ENCODE data around the gene CCDC138.

The CCDC138 gene

DNA sequence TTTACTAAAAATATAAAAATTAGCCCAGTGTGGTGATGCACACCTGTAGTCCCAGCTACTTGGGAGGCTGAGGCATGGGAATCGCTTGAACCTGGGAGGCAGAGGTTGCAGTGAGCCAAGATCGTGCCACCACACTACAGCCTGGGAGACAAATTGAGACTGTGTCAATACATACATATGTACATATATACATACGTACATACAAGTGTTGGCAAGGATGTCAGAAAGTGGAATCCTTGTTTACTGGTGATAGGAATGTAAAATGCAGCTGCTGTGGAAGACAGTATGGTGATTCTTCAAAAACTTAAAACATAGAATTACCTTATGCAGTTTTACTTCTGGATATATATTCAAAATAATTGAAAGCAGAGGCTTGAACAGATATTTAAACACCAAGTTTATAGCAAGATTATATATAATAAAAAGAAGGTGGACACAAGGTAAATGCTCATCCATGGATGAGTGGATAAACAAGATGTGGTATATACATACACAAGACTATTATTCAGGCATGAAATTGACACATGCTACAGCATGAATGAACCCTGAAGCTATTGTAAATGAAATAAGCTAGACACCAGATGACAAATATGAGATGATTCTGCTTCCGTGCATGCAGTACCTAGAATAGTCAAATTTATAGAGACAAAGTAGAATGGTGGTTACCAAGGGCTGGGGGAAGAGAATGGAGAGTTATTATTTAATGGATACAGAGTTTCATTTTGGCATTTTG, 43.2 kb downstream of the CCDC138 start:
- peaks cover 17% of the 10 kb centered on the region for H3K36me3 ChIP-seq (ENCODE audit: insufficient read depth, insufficient read length, low read length)
- no peaks in the 10 kb centered on the region for H3K4me1 ChIP-seq (ENCODE audit: insufficient read depth, insufficient read length)
- H3K9me3 ChIP-seq (ENCODE audit: insufficient read depth, low read length): no peaks in the 10 kb centered on the region
- no peak for DNase-seq (ENCODE audit: low read depth, low spot score)
- no peaks in the 10 kb centered on the region for H3K27me3 ChIP-seq (ENCODE audit: insufficient read depth, insufficient read length)
- H3K4me3 ChIP-seq (ENCODE audit: insufficient read length, low read depth): no peak overlapping the region
- H3K9ac ChIP-seq (ENCODE audit: insufficient read length, low read depth): no peak overlapping the region
- no peak for TF ChIP-seq ZNF274 (IDR thresholded peaks at IDR 0.05; ENCODE audit: low read depth, low read length)
- no peak for TF ChIP-seq SUZ12 (IDR thresholded peaks at IDR 0.05; ENCODE audit: extremely low read depth, insufficient read depth, insufficient read length)
- TF ChIP-seq YY1 (IDR thresholded peaks at IDR 0.05; ENCODE audit: insufficient read depth, insufficient read length): no peak

DNA sequence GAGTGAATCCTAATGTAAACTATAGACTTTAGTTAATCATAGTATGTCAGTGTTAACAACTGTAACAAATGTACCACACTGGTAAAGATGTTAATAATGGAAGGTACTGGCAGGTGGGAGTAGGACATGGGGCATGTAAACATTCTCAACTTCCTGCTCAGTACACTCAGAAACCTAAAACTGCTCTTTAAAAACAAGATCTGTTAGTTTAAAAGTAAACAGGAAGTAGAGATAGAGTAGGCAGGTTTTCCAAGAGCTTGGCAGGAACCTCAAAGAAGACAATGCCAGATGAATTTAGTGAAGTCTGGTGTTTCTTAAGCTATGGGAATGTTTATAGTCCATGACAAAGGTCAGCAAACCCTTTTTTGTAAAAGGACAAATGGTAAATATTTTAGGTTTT, 46.6 kb downstream of the CCDC138 start:
- Histone ChIP-seq H3K4me1 (ENCODE audit: insufficient read depth, insufficient read length) (no peaks in the 10 kb centered on the region), H3K4me3 (ENCODE audit: insufficient read length, low read depth) (no peak overlapping the region), H3K27me3 (ENCODE audit: insufficient read depth, insufficient read length) (no peaks in the 10 kb centered on the region), H3K9ac (ENCODE audit: insufficient read length, low read depth) (no peak overlapping the region), H3K9me3 (ENCODE audit: insufficient read depth, low read length) (peaks cover 31% of the 10 kb centered on the region), H3K36me3 (ENCODE audit: insufficient read depth, insufficient read length, low read length) (peaks cover 9% of the 10 kb centered on the region)
- DNase-seq (ENCODE audit: low read depth, low spot score): no peak
- TF ChIP-seq YY1 (IDR thresholded peaks at IDR 0.05; ENCODE audit: insufficient read depth, insufficient read length) (no peak), SUZ12 (IDR thresholded peaks at IDR 0.05; ENCODE audit: extremely low read depth, insufficient read depth, insufficient read length) (no peak), ZNF274 (IDR thresholded peaks at IDR 0.05; ENCODE audit: low read depth, low read length) (no peak)

DNA sequence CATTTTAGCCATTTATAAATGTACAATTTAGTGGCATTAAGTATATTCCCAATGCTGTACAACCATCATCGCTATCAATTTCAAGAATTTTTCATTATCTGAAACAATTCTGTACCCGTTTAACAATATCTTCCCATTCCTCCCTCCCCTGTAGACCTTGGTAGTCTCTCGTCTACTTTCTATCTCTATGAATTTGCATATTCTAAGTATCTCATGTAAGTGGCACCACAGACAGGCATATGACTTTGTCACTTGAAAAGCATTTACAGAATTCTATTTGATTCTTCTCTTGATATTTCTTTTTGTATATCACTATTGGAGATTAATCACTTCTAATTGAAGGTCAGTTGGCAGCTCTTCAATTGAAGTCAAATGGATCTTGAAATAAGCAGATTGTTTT, 48.0 kb downstream of the CCDC138 start:
- Histone ChIP-seq H3K9ac (ENCODE audit: insufficient read length, low read depth) (no peak overlapping the region), H3K4me1 (ENCODE audit: insufficient read depth, insufficient read length) (no peaks in the 10 kb centered on the region), H3K9me3 (ENCODE audit: insufficient read depth, low read length) (peaks cover 45% of the 10 kb centered on the region), H3K27me3 (ENCODE audit: insufficient read depth, insufficient read length) (no peaks in the 10 kb centered on the region), H3K4me3 (ENCODE audit: insufficient read length, low read depth) (no peak overlapping the region), H3K36me3 (ENCODE audit: insufficient read depth, insufficient read length, low read length) (peaks cover 9% of the 10 kb centered on the region)
- no peak for DNase-seq (ENCODE audit: low read depth, low spot score)
- TF ChIP-seq YY1 (IDR thresholded peaks at IDR 0.05; ENCODE audit: insufficient read depth, insufficient read length) (no peak), ZNF274 (IDR thresholded peaks at IDR 0.05; ENCODE audit: low read depth, low read length) (no peak), SUZ12 (IDR thresholded peaks at IDR 0.05; ENCODE audit: extremely low read depth, insufficient read depth, insufficient read length) (no peak)

DNA sequence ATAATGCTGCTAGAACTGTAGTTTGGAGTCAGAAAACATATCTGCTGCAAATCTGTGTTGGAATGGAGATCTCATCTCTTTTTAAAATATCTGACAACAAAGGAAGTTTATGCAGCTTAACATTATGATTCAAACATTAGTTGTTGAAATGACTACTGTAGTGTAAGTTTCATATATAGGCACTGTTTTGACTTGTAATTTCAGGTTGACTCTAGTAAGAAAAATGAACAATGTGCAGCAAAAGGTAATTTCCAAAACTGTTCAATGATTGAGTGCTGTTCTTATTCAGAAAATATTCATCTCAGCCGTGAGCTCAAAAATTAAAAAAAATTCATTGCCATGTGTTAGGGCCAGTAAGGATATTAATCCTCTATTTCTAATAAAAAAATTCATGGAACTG, 48.5 kb downstream of the CCDC138 start:
- Histone ChIP-seq H3K4me1 (ENCODE audit: insufficient read depth, insufficient read length) (no peaks in the 10 kb centered on the region), H3K36me3 (ENCODE audit: insufficient read depth, insufficient read length, low read length) (peaks cover 9% of the 10 kb centered on the region), H3K27me3 (ENCODE audit: insufficient read depth, insufficient read length) (no peaks in the 10 kb centered on the region), H3K9ac (ENCODE audit: insufficient read length, low read depth) (no peak overlapping the region), H3K9me3 (ENCODE audit: insufficient read depth, low read length) (peaks cover 47% of the 10 kb centered on the region), H3K4me3 (ENCODE audit: insufficient read length, low read depth) (no peak overlapping the region)
- TF ChIP-seq YY1 (IDR thresholded peaks at IDR 0.05; ENCODE audit: insufficient read depth, insufficient read length) (no peak), SUZ12 (IDR thresholded peaks at IDR 0.05; ENCODE audit: extremely low read depth, insufficient read depth, insufficient read length) (no peak), ZNF274 (IDR thresholded peaks at IDR 0.05; ENCODE audit: low read depth, low read length) (no peak)
- DNase-seq (ENCODE audit: low read depth, low spot score): no peak

DNA sequence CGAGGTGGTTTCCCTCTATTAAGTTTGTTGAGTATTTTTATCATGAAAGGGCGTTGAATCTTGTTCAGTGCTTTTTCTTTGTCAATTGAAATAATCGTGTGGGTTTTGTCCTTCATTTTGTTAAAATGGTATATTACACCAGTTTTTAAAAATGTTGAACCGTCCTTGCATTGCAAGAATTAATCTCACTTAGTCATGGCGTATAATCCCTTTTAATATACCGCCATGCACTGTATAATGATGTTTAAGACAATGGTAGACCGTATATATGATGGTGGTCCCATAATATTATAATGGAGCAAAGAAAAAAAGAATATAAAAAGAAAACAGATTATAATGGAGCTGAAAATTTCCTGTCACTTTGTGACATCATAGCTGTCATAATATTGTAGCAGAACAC, 50.6 kb downstream of the CCDC138 start:
- peaks cover 47% of the 10 kb centered on the region for H3K9me3 ChIP-seq (ENCODE audit: insufficient read depth, low read length)
- DNase-seq (ENCODE audit: low read depth, low spot score): no peak
- H3K27me3 ChIP-seq (ENCODE audit: insufficient read depth, insufficient read length): no peaks in the 10 kb centered on the region
- TF ChIP-seq YY1 (IDR thresholded peaks at IDR 0.05; ENCODE audit: insufficient read depth, insufficient read length) (no peak), SUZ12 (IDR thresholded peaks at IDR 0.05; ENCODE audit: extremely low read depth, insufficient read depth, insufficient read length) (no peak), ZNF274 (IDR thresholded peaks at IDR 0.05; ENCODE audit: low read depth, low read length) (no peak)
- no peaks in the 10 kb centered on the region for H3K4me1 ChIP-seq (ENCODE audit: insufficient read depth, insufficient read length)
- no peak overlapping the region for H3K9ac ChIP-seq (ENCODE audit: insufficient read length, low read depth)
- no peak overlapping the region for H3K4me3 ChIP-seq (ENCODE audit: insufficient read length, low read depth)
- H3K36me3 ChIP-seq (ENCODE audit: insufficient read depth, insufficient read length, low read length): peaks cover 13% of the 10 kb centered on the region

DNA sequence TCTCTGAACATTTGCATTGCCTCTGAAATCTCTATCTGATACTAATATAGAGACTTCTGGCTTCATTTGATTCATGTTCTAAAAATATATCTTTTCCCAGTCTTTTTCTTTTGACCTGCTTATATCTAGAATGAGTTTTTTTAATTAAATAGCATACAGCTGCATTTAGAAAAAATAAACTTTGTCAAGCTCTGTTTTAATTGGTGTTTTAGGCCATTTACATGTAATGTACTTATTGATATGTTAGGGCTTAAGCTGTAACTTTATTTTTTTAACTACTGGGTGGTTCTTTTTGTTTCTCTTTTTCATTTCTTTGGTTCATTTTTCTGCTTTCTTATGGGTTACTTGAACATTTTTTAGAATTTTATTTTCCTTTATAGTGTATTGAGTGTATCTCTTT, 54.9 kb downstream of the CCDC138 start:
- Histone ChIP-seq H3K9me3 (ENCODE audit: insufficient read depth, low read length) (peaks cover 32% of the 10 kb centered on the region), H3K27me3 (ENCODE audit: insufficient read depth, insufficient read length) (no peaks in the 10 kb centered on the region), H3K9ac (ENCODE audit: insufficient read length, low read depth) (no peak overlapping the region), H3K36me3 (ENCODE audit: insufficient read depth, insufficient read length, low read length) (peaks cover 24% of the 10 kb centered on the region), H3K4me3 (ENCODE audit: insufficient read length, low read depth) (no peak overlapping the region), H3K4me1 (ENCODE audit: insufficient read depth, insufficient read length) (no peaks in the 10 kb centered on the region)
- TF ChIP-seq SUZ12 (IDR thresholded peaks at IDR 0.05; ENCODE audit: extremely low read depth, insufficient read depth, insufficient read length) (no peak), ZNF274 (IDR thresholded peaks at IDR 0.05; ENCODE audit: low read depth, low read length) (no peak), YY1 (IDR thresholded peaks at IDR 0.05; ENCODE audit: insufficient read depth, insufficient read length) (no peak)
- DNase-seq (ENCODE audit: low read depth, low spot score): no peak

DNA sequence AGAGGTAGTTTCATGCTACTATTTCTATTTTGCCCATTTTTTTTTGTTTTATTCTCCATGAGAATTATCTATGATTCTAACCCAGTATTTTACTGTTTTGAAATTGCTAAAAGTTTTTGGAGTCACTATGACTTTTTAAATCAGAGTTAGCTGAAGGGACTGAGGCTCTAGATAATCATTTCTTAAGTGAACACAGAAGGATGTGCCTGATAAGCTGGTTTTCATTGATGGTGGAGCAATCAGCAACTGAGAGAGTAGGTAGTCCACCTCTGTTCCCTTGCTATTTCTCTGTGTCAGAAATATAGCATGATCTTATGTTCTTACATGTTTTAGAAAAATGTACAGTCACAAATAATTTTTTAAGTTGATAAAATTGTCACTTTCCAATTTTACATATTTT, 59.4 kb downstream of the CCDC138 start:
- Histone ChIP-seq H3K36me3 (ENCODE audit: insufficient read depth, insufficient read length, low read length) (peaks cover 55% of the 10 kb centered on the region), H3K9me3 (ENCODE audit: insufficient read depth, low read length) (no peaks in the 10 kb centered on the region), H3K9ac (ENCODE audit: insufficient read length, low read depth) (no peak overlapping the region), H3K4me3 (ENCODE audit: insufficient read length, low read depth) (no peak overlapping the region), H3K4me1 (ENCODE audit: insufficient read depth, insufficient read length) (no peaks in the 10 kb centered on the region), H3K27me3 (ENCODE audit: insufficient read depth, insufficient read length) (no peaks in the 10 kb centered on the region)
- DNase-seq (ENCODE audit: low read depth, low spot score): no peak
- TF ChIP-seq SUZ12 (IDR thresholded peaks at IDR 0.05; ENCODE audit: extremely low read depth, insufficient read depth, insufficient read length) (no peak), YY1 (IDR thresholded peaks at IDR 0.05; ENCODE audit: insufficient read depth, insufficient read length) (no peak), ZNF274 (IDR thresholded peaks at IDR 0.05; ENCODE audit: low read depth, low read length) (no peak)
